ENCODE measurements around the gene WWC2. TPM values are rescaled to one million over a fixed set of nuclear protein-coding genes. Genes with fewer than 3 reads are reported as not detected.

The WWC2 gene
- total RNA-seq, 2 experiments from 2014 or later, result 0.91 to 1.2 TPM

DNA sequence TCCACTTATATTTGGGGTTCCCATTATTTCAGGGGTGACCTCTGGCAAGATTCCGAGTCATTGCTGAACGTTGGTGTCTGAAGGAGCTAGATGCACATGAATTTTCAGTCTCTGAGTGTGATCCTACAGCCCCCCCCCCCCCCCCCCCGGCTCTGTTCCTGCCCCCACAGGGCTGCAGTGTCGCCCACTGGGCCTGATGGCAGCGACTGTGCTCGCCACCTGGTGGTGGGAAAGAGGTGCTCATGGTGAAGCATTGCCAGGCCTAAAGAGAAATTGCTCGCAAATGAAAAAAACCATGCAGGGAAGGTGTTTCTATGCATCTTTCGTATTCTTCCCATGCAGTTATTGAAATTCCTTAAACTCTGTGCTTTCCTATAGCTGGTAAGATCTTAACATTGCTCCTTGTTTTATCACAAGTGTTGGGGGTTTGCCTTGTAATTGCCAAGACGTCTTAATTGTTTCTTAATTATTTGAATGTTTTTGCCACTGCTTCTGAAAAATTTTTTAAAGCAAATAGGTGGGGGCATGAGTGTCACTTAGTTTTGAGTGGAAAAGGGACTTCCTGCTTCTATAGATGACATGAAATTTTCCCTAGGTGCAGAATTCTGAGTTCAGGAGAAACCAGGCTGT, 157.8 kb downstream of the WWC2 start:
- ATAC-seq (ENCODE audit: low read depth), result peak; percentile 81
- peak; percentile 45 for DNase-seq
- no peaks in the 10 kb centered on the region for H3K36me3 Mint-ChIP-seq
- peaks cover 2% of the 10 kb centered on the region for H3K27me3 Mint-ChIP-seq
- no peak overlapping the region for H3K27ac Mint-ChIP-seq
- POLR2A ChIA-PET, result no interaction called here
- no peak overlapping the region for H3K4me3 Mint-ChIP-seq
- H3K4me1 Mint-ChIP-seq, result peaks cover 2% of the 10 kb centered on the region
- no peaks in the 10 kb centered on the region for H3K9me3 Mint-ChIP-seq

DNA sequence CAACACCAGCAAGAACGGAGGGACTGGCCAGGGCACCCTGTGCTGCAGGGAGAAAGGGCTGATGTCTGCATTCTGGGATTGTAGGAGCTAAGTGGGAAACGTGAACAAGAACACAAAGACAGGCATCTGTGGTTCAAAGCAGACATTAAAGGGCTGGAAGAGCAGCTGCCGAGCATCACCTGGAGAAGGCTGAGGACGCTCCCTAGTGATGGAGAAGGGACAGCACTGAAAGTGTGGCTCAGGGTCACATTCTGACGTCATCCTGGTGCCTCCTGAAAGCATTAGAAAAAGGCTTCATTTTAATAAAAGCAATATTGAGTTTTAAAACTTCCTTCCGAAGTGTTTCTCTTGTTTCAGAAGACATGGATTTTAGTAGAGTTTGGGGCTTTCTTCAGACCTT, 158.8 kb downstream of the WWC2 start:
- Mint-ChIP-seq H3K4me1 (peaks cover 8% of the 10 kb centered on the region), H3K36me3 (no peaks in the 10 kb centered on the region), H3K27me3 (peaks cover 2% of the 10 kb centered on the region), H3K9me3 (no peaks in the 10 kb centered on the region), H3K4me3 (no peak overlapping the region), H3K27ac (no peak overlapping the region)
- ATAC-seq (ENCODE audit: low read depth), result no peak
- no peak for DNase-seq
- POLR2A ChIA-PET, result no interaction called here

- no peak overlapping the region for H3K4me3 Mint-ChIP-seq
- H3K27me3 Mint-ChIP-seq, result peaks cover 2% of the 10 kb centered on the region
- peaks cover 8% of the 10 kb centered on the region for H3K4me1 Mint-ChIP-seq
- DNase-seq (no peak), ATAC-seq (ENCODE audit: low read depth) (no peak)
- no peaks in the 10 kb centered on the region for H3K36me3 Mint-ChIP-seq
- POLR2A ChIA-PET, result no interaction called here
- no peak overlapping the region for H3K27ac Mint-ChIP-seq
- no peaks in the 10 kb centered on the region for H3K9me3 Mint-ChIP-seq
Measured at GRCh38 chr4:183260491-183261151, 161.6 kb downstream of the WWC2 start.

DNA sequence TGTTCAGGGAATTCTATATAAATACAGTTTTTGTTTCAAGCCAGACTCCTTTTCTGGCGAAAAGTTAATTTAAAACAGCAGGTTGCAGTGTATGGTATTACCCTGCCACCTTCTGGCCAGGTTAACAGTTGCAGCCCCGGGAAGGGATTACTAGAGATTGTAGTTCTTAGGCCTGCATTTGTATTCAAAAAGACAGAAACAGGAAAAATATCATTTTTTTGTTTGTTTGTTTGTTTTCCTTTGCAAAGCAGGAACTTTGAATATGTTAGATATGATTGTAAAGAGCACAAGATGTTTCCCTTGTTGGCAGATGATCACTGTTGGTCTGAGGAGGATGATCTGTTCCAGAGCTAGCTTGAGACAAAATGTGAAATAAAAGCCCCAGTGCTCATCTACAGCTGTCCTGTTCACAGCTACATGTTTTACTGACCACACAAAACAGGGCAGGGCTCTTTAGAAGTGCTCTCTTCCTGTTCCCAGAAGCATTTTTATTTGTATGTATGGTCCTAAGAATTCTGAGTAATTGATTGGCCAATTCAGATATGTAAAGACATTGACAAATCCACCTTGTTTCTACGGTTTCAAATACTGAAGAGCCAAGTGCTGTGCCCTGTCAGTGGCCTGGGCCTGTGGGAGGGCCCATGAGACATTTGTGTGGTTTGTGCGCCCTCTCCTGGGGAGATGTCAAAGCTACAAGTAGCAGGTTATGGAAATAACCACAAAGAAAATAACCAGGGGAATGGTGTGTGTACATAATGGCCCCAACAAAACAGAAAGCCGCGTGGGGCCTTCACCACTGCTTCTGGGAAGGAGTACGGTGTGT, 163.1 kb downstream of the WWC2 start:
- peaks cover 7% of the 10 kb centered on the region for H3K4me1 Mint-ChIP-seq
- H3K4me3 Mint-ChIP-seq, result peak overlapping the region; percentile 14
- POLR2A ChIA-PET, result no interaction called here
- H3K27ac Mint-ChIP-seq, result peak overlapping the region; percentile 76
- ATAC-seq (ENCODE audit: low read depth), result peak; percentile 93
- H3K27me3 Mint-ChIP-seq, result peaks cover 2% of the 10 kb centered on the region
- no peaks in the 10 kb centered on the region for H3K36me3 Mint-ChIP-seq
- DNase-seq, result peak; percentile 74
- no peaks in the 10 kb centered on the region for H3K9me3 Mint-ChIP-seq

GRCh38 chr4:183262776-183263100, 163.7 kb downstream of the WWC2 start:
- Mint-ChIP-seq H3K27me3 (peaks cover under 1% of the 10 kb centered on the region), H3K27ac (no peak overlapping the region), H3K4me1 (peaks cover 7% of the 10 kb centered on the region), H3K4me3 (no peak overlapping the region), H3K9me3 (no peaks in the 10 kb centered on the region), H3K36me3 (no peaks in the 10 kb centered on the region)
- POLR2A ChIA-PET, result no interaction called here
- DNase-seq, result no peak
- no peak for ATAC-seq (ENCODE audit: low read depth)

DNA sequence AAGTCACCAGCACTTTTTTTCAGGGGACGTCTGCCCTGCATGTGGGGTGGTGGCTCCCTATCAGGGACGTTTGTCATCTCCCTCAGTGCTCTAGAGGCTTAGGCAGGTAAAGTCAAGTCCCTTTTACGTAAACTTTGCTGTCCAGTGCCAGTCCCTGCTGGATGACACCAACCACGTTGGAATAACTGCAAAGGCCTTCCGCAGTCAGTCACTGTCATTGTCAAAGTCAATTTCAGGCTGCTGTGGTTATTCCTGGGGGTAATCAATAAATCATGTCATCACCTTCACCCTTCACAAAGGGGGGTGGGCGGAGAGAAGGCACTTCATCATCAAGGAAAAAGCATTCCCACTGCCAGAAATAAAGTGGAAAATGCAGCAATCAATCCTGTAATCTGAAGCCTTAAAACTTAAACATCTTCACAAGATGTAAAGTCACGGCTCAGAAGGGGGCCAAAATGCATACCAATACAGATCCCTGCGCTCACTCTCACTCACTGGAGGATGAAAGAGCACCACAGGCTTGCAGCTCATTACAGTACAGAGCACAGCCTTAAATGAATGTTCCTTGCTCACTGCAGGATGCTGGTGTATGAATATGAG, 164.8 kb downstream of the WWC2 start:
- no peaks in the 10 kb centered on the region for H3K36me3 Mint-ChIP-seq
- H3K27me3 Mint-ChIP-seq, result no peaks in the 10 kb centered on the region

GRCh38 chr4:183264614-183265013, 165.6 kb downstream of the WWC2 start:
- POLR2A ChIA-PET, result no interaction called here
- Mint-ChIP-seq H3K4me1 (peaks cover 7% of the 10 kb centered on the region), H3K27me3 (no peaks in the 10 kb centered on the region), H3K9me3 (no peaks in the 10 kb centered on the region), H3K4me3 (no peak overlapping the region), H3K27ac (no peak overlapping the region), H3K36me3 (no peaks in the 10 kb centered on the region)
- ATAC-seq (ENCODE audit: low read depth) (no peak), DNase-seq (no peak)

More for the DNA sequence above, 164.8 kb downstream of the WWC2 start:
- no peak for DNase-seq
- Mint-ChIP-seq H3K9me3 (no peaks in the 10 kb centered on the region), H3K4me3 (no peak overlapping the region), H3K27ac (no peak overlapping the region), H3K4me1 (peaks cover 7% of the 10 kb centered on the region)
- no peak for ATAC-seq (ENCODE audit: low read depth)
- POLR2A ChIA-PET, result no interaction called here

DNA sequence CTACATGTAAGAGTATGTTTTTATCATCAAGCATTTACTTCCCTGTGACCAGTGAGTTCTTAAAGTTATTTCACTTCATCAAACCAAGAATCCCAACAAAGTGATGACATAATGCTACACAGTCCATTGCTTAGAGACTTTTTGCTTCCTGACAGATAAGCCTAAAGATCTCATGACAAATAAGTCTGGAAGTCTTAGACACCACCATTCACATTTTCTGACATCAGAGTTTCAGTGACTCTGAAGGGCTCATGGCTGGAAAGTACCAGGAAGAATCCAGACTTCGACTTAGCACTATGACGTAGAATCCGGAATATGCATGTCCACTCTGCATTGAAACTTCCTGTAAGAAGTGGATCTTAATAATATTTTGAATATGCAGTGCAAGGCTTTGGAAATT, 167.3 kb downstream of the WWC2 start:
- ATAC-seq (ENCODE audit: low read depth) (no peak), DNase-seq (no peak)
- Mint-ChIP-seq H3K4me3 (no peak overlapping the region), H3K9me3 (no peaks in the 10 kb centered on the region), H3K27me3 (no peaks in the 10 kb centered on the region), H3K27ac (no peak overlapping the region), H3K4me1 (peaks cover 7% of the 10 kb centered on the region), H3K36me3 (no peaks in the 10 kb centered on the region)
- POLR2A ChIA-PET, result no interaction called here

GRCh38 chr4:183268556-183268955, 169.5 kb downstream of the WWC2 start:
- no peaks in the 10 kb centered on the region for H3K36me3 Mint-ChIP-seq
- no peaks in the 10 kb centered on the region for H3K27me3 Mint-ChIP-seq
- POLR2A ChIA-PET, result no interaction called here
- H3K4me3 Mint-ChIP-seq, result no peak overlapping the region
- no peak for DNase-seq
- no peaks in the 10 kb centered on the region for H3K4me1 Mint-ChIP-seq
- H3K27ac Mint-ChIP-seq, result no peak overlapping the region
- no peaks in the 10 kb centered on the region for H3K9me3 Mint-ChIP-seq
- ATAC-seq (ENCODE audit: low read depth), result no peak

DNA sequence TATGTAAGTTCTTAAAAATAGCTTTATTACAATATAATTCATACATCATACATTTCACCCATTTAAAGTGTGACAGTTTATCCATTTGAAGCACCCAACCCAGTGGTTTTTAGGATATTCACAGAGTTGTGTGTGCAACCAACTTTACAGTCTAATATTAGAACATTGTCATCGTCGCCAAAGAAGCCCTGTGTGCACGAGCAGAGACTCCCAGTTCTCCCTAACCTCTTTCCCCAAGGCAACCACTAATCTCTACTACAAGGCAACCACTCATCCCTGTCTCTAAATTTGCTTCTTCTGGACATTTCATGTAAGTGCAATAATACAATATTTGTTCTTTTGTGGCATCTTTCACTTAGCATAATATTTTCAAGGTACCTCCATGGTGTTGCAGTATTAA, 173.3 kb downstream of the WWC2 start:
- Mint-ChIP-seq H3K9me3 (peaks cover 1% of the 10 kb centered on the region), H3K36me3 (no peaks in the 10 kb centered on the region), H3K27me3 (no peaks in the 10 kb centered on the region), H3K4me3 (no peak overlapping the region), H3K4me1 (no peaks in the 10 kb centered on the region), H3K27ac (no peak overlapping the region)
- no peak for ATAC-seq (ENCODE audit: low read depth)
- no peak for DNase-seq
- POLR2A ChIA-PET, result no interaction called here

DNA sequence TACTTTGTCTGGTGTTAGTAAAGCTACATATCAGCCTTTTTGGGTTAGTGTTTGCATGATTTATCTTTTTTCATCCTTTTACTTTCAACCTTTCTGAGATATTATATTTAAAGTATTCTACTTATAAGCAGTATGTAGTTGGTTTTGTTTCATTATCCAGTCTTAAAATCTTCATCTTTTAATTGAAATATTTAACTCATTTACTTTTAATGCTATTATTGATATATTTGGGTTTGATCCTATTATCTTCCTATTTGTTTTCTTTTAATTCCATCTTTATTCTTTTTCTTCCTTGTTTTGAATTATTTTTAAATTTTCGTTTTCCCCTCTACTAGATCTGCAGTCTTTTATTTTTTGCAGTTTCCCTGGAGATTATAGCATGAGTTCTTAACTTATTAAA, 177.0 kb downstream of the WWC2 start:
- H3K4me3 Mint-ChIP-seq, result no peak overlapping the region
- no peak overlapping the region for H3K27ac Mint-ChIP-seq
- peaks cover 1% of the 10 kb centered on the region for H3K9me3 Mint-ChIP-seq
- no peaks in the 10 kb centered on the region for H3K4me1 Mint-ChIP-seq
- ATAC-seq (ENCODE audit: low read depth) (no peak), DNase-seq (no peak)
- no peaks in the 10 kb centered on the region for H3K36me3 Mint-ChIP-seq
- POLR2A ChIA-PET, result no interaction called here
- no peaks in the 10 kb centered on the region for H3K27me3 Mint-ChIP-seq

- H3K36me3 Mint-ChIP-seq, result no peaks in the 10 kb centered on the region
- ATAC-seq (ENCODE audit: low read depth), result no peak
- H3K4me3 Mint-ChIP-seq, result no peak overlapping the region
- H3K27me3 Mint-ChIP-seq, result peaks cover 2% of the 10 kb centered on the region
- DNase-seq, result no peak
- POLR2A ChIA-PET, result interaction anchor here (1.1 kb wide), 1 partner anchor 18 kb away, joined by 3 read pairs; no protein-coding TSS in a partner anchor
- peaks cover 1% of the 10 kb centered on the region for H3K4me1 Mint-ChIP-seq
- no peaks in the 10 kb centered on the region for H3K9me3 Mint-ChIP-seq
- no peak overlapping the region for H3K27ac Mint-ChIP-seq
Measured at GRCh38 chr4:183284258-183284785, 185.3 kb downstream of the WWC2 start.

DNA sequence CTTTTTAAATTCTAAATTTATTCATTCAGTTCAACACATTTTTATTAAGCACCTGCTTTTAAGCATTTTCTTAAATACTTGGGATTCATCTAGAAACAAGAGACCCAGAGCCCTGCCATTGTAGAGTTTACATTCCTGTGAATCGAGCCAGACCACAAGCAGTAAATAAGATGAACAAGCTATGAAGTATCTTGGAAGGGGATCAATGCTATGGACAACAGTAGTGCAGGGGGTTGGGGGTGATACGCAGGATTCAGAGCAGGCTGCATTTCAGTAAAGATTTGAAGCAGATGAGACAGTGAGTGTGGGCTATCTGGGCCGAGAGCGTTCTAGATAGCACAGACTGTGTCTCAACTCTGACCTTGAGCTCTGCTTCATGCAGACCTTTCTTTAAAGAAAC, 185.9 kb downstream of the WWC2 start:
- DNase-seq (no peak), ATAC-seq (ENCODE audit: low read depth) (no peak)
- Mint-ChIP-seq H3K36me3 (no peaks in the 10 kb centered on the region), H3K9me3 (no peaks in the 10 kb centered on the region), H3K4me1 (peaks cover 1% of the 10 kb centered on the region), H3K27me3 (peaks cover 2% of the 10 kb centered on the region), H3K27ac (no peak overlapping the region), H3K4me3 (no peak overlapping the region)
- POLR2A ChIA-PET, result no interaction called here
